ENCODE data around the gene GBE1.

The GBE1 gene

GRCh38 chr3:81459733-81460132 lies 301.7 kb downstream of the GBE1 start:
- DNase-seq = no peak

- no peak for DNase-seq
Measured at GRCh38 chr3:81452418-81452817, 309.0 kb downstream of the GBE1 start.

- DNase-seq = no peak
Measured at GRCh38 chr3:81451611-81452010, 309.8 kb downstream of the GBE1 start.

- no peak for DNase-seq
Measured at GRCh38 chr3:81451140-81451539, 310.3 kb downstream of the GBE1 start.

GRCh38 chr3:81446806-81447205 lies 314.6 kb downstream of the GBE1 start:
- DNase-seq = no peak

GRCh38 chr3:81445712-81446111 lies 315.7 kb downstream of the GBE1 start:
- DNase-seq = no peak

- DNase-seq = no peak
Measured at GRCh38 chr3:81444817-81445460, 316.5 kb downstream of the GBE1 start.

GRCh38 chr3:81443958-81444357 lies 317.5 kb downstream of the GBE1 start:
- no peak for DNase-seq

GRCh38 chr3:81443457-81443782 lies 318.0 kb downstream of the GBE1 start:
- DNase-seq = no peak

- DNase-seq = no peak
Measured at GRCh38 chr3:81442758-81443456, 318.5 kb downstream of the GBE1 start.

GRCh38 chr3:81440661-81441060 lies 320.8 kb downstream of the GBE1 start:
- no peak for DNase-seq
